ENCODE measurements around the gene IL5RA. TPM values are rescaled to one million over a fixed set of nuclear protein-coding genes. Genes with fewer than 3 reads are reported as not detected.
A peak's percentile ranks its signal among the peaks of the same experiment; 100 is the strongest.

Gene IL5RA
- total and polyA plus RNA-seq, 10 of the 15 experiments (the other 5 are each of a cell fraction or from before 2014, with no cell fraction given), result 0.04 to 0.53 (median 0.14) TPM; not detected in 6

GRCh38 chr3:3027976-3028567 lies 82.1 kb downstream of the IL5RA start:
- peaks cover 7% of the 10 kb centered on the region for H3K4me1 ChIP-seq (ENCODE audit: control insufficient read depth, insufficient read depth, low read length)
- H3K9me3 ChIP-seq (replicated peaks; ENCODE audit: control insufficient read depth, insufficient read depth, low read length), result no peaks in the 10 kb centered on the region
- H3K27me3 ChIP-seq (replicated peaks in 1 of 2; ENCODE audit: control insufficient read depth in 2 of 2, insufficient read depth in 2 of 2, low read length in 1 of 2), result no peaks in the 10 kb centered on the region; a peak in 2 of 4 replicates
- H3K27ac ChIP-seq (ENCODE audit: control insufficient read depth, insufficient read depth), result no peak overlapping the region; the same call in none of the 2 replicates
- H3K4me3 ChIP-seq, result no peak overlapping the region
- WGBS (ENCODE audit: insufficient coverage, insufficient replicate concordance, low lambda C conversion rate, missing lambda C conversion rate), result 19% methylated on average over 5 of the region's 5 CpGs
- RAD21 ChIA-PET (ENCODE audit: unreplicated experiment), result no interaction called here
- no TSS peak for BruUV-seq (replicated peaks)
- POLR2A ChIA-PET, result no interaction called here
- H2AFZ ChIP-seq (ENCODE audit: control insufficient read depth, low read depth, low read length), result peak overlapping the region; percentile 89
- DNase-seq (ENCODE audit: low read depth, low spot score), result peak; percentile 33
- H4K20me1 ChIP-seq (ENCODE audit: control insufficient read depth, insufficient read depth), result no peaks in the 10 kb centered on the region
- H3K4me2 ChIP-seq (ENCODE audit: control insufficient read depth, insufficient read depth), result peak overlapping the region; percentile 54
- ATAC-seq, result peak; percentile 90
- SMC1A ChIA-PET (ENCODE audit: uncharacterized antibody, unreplicated experiment), result no interaction called here
- H3K79me2 ChIP-seq (ENCODE audit: control insufficient read depth, insufficient read depth, low read length), result no peaks in the 10 kb centered on the region
- TF ChIP-seq ATF7 (IDR thresholded peaks at IDR 0.05; ENCODE audit: low read depth), result peak; percentile 84
- TF ChIP-seq, protein P1, sequence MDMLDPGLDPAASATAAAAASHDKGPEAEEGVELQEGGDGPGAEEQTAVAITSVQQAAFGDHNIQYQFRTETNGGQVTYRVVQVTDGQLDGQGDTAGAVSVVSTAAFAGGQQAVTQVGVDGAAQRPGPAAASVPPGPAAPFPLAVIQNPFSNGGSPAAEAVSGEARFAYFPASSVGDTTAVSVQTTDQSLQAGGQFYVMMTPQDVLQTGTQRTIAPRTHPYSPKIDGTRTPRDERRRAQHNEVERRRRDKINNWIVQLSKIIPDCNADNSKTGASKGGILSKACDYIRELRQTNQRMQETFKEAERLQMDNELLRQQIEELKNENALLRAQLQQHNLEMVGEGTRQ (IDR thresholded peaks at IDR 0.05; ENCODE audit: borderline replicate concordance, low read depth, low read length), result no peak
- TF ChIP-seq, protein P2, sequence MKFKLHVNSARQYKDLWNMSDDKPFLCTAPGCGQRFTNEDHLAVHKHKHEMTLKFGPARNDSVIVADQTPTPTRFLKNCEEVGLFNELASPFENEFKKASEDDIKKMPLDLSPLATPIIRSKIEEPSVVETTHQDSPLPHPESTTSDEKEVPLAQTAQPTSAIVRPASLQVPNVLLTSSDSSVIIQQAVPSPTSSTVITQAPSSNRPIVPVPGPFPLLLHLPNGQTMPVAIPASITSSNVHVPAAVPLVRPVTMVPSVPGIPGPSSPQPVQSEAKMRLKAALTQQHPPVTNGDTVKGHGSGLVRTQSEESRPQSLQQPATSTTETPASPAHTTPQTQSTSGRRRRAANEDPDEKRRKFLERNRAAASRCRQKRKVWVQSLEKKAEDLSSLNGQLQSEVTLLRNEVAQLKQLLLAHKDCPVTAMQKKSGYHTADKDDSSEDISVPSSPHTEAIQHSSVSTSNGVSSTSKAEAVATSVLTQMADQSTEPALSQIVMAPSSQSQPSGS (IDR thresholded peaks at IDR 0.05; ENCODE audit: low read length), result peak; percentile 51; the same call in 1 of the 2 replicates
- TF ChIP-seq CREB1 (IDR thresholded peaks at IDR 0.05; ENCODE audit: low read depth), result peak; percentile 27; the same call in 1 of the 2 replicates
- TF ChIP-seq NR2C1 (IDR thresholded peaks at IDR 0.05), result no peak
- no peak for TF ChIP-seq SUZ12 (IDR thresholded peaks at IDR 0.05; ENCODE audit: unreplicated experiment)
- TF ChIP-seq BMI1 (IDR thresholded peaks at IDR 0.05; ENCODE audit: borderline replicate concordance), result no peak
- TF ChIP-seq FOXM1 (IDR thresholded peaks at IDR 0.05; ENCODE audit: low read depth, low read length), result no peak
- peak; percentile 79 for TF ChIP-seq RUNX3 (IDR thresholded peaks at IDR 0.05; ENCODE audit: low read length)
- peak; percentile 35; the same call in 1 of the 2 replicates for TF ChIP-seq MEF2A (IDR thresholded peaks at IDR 0.05; ENCODE audit: insufficient read depth, low read depth, low read length)
- 0 out of 2 replicates have a peak, but pooled peaks have one; percentile 8 for TF ChIP-seq GABPA (IDR thresholded peaks at IDR 0.05; ENCODE audit: low read depth)
- no peak for TF ChIP-seq RAD21 (IDR thresholded peaks at IDR 0.05; ENCODE audit: insufficient read depth, low read depth, low read length)
- TF ChIP-seq, protein P3, sequence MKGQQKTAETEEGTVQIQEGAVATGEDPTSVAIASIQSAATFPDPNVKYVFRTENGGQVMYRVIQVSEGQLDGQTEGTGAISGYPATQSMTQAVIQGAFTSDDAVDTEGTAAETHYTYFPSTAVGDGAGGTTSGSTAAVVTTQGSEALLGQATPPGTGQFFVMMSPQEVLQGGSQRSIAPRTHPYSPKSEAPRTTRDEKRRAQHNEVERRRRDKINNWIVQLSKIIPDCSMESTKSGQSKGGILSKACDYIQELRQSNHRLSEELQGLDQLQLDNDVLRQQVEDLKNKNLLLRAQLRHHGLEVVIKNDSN (IDR thresholded peaks at IDR 0.05; ENCODE audit: borderline replicate concordance, extremely low read length, insufficient read depth, low read depth, low read length), result no peak
- no peak for TF ChIP-seq TCF12 (IDR thresholded peaks at IDR 0.05; ENCODE audit: low read depth, low read length)
- TF ChIP-seq TCF7 (IDR thresholded peaks at IDR 0.05; ENCODE audit: borderline replicate concordance), result peak; percentile 63; the same call in 1 of the 2 replicates
- no peak for TF ChIP-seq SUPT20H (IDR thresholded peaks at IDR 0.05; ENCODE audit: borderline replicate concordance, control insufficient read depth, low read depth, low read length)
- H3K36me3 ChIP-seq (ENCODE audit: control insufficient read depth in 2 of 2, insufficient read depth in 2 of 2, low read length in 1 of 2), result no peaks in the 10 kb centered on the region
- in situ Hi-C loops (cut with MboI), result no loop called here
- CTCF ChIA-PET, result no interaction called here
- H3K9ac ChIP-seq (ENCODE audit: control insufficient read depth, insufficient read depth, low read length), result no peak overlapping the region
- FAIRE-seq, result peak; percentile 23
- intact Hi-C loops (cut with micrococcal nuclease; ENCODE audit: unreplicated experiment), result no loop called here

Data from GM12878 (cell line).